Measurements from ENCODE around the gene BBS2.

BBS2 gene

DNA sequence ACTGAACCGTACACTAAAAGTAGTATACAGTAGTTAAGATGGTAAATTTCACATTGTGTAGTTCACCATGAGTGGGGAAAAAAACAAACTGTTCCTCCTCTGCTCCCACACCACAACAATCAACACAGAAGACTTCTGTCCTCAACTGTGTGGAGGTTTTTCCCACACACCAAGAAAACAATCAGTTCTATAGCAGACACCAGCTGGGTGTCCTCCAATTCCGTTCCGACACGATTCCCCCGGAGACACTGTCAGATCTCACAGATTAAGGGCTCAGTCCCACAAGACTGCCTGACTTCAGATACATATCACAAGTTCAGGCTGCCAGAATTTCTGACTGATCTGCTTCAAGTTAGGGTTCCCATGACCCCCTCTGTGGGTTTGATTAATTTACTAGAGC, 31.8 kb downstream of the BBS2 start:
- no peak for DNase-seq (ENCODE audit: low read depth)
- no peak overlapping the region for H3K4me3 ChIP-seq (ENCODE audit: control insufficient read depth, low read depth, low read length)
- TF ChIP-seq, protein P1, sequence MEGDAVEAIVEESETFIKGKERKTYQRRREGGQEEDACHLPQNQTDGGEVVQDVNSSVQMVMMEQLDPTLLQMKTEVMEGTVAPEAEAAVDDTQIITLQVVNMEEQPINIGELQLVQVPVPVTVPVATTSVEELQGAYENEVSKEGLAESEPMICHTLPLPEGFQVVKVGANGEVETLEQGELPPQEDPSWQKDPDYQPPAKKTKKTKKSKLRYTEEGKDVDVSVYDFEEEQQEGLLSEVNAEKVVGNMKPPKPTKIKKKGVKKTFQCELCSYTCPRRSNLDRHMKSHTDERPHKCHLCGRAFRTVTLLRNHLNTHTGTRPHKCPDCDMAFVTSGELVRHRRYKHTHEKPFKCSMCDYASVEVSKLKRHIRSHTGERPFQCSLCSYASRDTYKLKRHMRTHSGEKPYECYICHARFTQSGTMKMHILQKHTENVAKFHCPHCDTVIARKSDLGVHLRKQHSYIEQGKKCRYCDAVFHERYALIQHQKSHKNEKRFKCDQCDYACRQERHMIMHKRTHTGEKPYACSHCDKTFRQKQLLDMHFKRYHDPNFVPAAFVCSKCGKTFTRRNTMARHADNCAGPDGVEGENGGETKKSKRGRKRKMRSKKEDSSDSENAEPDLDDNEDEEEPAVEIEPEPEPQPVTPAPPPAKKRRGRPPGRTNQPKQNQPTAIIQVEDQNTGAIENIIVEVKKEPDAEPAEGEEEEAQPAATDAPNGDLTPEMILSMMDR (IDR thresholded peaks at IDR 0.05; ENCODE audit: control insufficient read depth, insufficient read depth, low read depth, low read length, missing control alignments): no peak

DNA sequence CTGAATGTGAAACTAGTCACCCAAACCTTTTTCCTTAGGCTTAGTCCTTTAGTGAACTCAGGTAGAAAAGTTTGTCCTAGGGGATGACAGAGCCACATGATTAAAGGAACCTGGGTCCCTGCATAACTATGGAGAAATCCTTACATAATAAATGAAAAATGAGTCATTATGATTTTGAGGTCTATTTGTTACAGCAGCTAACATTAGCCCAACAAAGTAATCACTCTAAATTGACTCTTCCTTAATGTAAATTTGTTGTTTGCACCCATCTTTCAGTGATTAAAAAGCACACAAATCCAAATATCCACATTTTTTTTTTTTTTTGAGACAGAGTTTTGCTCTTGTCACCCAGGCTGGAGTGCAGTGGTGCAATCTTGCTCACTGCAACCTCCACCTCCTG, 36.4 kb downstream of the BBS2 start:
- TF ChIP-seq, protein P1 (IDR thresholded peaks at IDR 0.05; ENCODE audit: control insufficient read depth, insufficient read depth, low read depth, low read length, missing control alignments): no peak
- H3K4me3 ChIP-seq (ENCODE audit: control insufficient read depth, low read depth, low read length): no peak overlapping the region
- DNase-seq (ENCODE audit: low read depth): no peak

DNA sequence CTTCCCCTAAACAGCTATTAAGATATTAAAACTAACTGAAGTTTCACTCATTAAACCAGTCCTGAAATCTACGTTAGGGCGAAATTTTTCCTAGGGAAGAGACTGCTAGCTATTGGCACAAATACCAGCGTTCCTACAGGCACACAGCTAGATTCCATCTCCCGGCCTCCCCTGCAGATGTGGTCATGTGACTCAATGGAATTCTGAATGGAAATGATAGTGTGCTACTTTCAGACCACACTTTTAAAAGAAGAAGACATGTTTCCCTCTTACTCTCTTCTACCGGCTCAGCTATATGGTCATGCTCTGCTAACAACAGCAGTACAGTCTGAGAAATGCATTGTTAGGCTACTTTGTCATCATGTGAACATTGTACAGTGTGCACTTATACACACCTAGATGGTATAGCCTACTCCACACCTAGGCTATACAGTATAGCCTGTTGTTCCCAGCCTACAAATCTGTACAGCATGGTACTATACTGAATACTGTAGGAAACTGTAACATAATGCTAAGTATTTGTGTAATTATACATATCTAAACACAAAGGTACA, 37.1 kb downstream of the BBS2 start:
- TF ChIP-seq, protein P1 (IDR thresholded peaks at IDR 0.05; ENCODE audit: control insufficient read depth, insufficient read depth, low read depth, low read length, missing control alignments): no peak
- no peak overlapping the region for H3K4me3 ChIP-seq (ENCODE audit: control insufficient read depth, low read depth, low read length)

DNA sequence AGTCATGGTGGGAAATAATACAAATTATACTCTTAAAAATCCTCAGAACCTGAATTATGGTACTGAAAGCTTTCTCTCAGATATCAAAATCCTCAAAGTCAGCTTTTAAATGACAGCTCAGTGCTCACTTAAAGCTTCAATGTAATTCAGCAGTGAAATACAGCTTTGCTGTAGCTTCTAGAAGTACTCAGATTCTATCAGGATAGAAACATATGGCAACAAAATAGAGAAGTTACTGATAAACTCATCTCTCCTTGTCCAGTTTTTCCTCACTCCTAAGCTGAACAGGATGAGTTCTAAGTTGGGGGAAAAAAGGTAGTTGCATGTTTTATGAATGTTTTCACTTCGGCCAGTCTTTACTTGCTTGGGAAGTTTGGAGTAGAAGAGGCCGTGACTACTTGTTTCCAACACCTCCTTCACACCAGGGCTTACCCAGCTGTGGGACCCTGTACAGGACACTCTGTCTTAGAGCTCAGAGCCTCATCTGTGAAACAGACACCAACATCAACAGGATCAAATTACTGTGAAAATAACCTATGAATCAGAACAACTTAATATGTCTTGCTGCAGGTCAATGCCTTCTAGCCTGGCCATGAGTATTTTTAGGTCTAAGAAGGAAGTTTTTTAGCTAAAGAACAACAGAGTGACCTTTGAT, 38.2 kb downstream of the BBS2 start:
- TF ChIP-seq, protein P1 (IDR thresholded peaks at IDR 0.05; ENCODE audit: control insufficient read depth, insufficient read depth, low read depth, low read length, missing control alignments): no peak
- no peak overlapping the region for H3K4me3 ChIP-seq (ENCODE audit: control insufficient read depth, low read depth, low read length)
- no peak for DNase-seq (ENCODE audit: low read depth)

More for the DNA sequence above, 37.1 kb downstream of the BBS2 start:
- no peak for DNase-seq (ENCODE audit: low read depth)

DNA sequence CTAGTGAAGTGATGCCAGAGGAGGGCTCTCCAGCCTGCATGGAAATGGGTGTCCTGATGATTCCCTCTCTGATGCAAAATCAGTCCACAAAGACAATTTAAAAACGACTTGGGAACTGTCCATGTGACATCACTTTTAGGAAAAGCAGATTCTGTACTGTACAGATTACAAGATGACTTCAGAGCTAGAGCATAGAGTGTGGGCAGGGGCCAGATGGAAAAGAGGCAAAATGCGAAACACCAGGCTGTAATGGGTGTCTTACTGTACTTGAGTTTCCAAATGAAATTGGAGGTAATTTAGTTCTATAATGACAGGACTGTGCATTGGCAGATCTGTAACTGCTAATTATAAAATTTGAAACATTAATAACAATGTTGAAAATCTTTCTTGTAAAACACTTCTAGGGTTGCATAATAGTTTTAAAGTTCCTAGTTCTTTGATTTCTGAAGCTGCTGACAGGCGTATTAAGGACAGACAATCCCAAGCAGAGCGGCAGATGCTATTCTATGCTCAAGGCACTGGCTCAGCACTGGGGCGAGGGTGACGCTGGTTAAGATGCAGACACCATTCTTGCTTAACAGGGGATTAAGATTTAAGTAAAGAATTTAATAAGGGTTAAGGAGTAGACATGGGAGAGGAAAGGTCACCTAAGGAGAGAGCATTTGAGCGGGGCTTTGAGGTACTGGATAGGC, 38.9 kb downstream of the BBS2 start:
- DNase-seq (ENCODE audit: low read depth): no peak
- TF ChIP-seq, protein P1 (IDR thresholded peaks at IDR 0.05; ENCODE audit: control insufficient read depth, insufficient read depth, low read depth, low read length, missing control alignments): no peak
- H3K4me3 ChIP-seq (ENCODE audit: control insufficient read depth, low read depth, low read length): no peak overlapping the region

DNA sequence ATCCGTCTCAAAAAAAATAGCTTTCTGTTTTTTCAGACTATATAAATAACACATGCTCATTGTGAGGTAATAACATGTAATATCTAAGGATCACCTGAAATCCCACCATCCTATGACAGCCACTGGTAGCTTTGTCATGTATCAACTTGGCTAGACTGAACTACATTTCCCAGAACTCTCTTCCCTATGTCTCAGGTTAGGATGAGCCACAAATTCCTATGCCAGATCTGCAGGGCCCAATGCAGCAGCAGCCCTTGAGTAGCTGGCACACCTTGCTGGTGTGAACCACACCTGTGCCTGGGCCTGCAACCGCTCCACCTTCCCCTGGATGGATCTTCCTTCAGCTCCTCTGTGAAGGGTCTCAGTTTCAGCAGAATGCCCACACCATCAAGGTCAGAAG, 40.4 kb downstream of the BBS2 start:
- H3K4me3 ChIP-seq (ENCODE audit: control insufficient read depth, low read depth, low read length): no peak overlapping the region
- no peak for DNase-seq (ENCODE audit: low read depth)
- TF ChIP-seq, protein P1 (IDR thresholded peaks at IDR 0.05; ENCODE audit: control insufficient read depth, insufficient read depth, low read depth, low read length, missing control alignments): no peak
